DND-41 (cell line): ENCODE data around the gene PRLH.

Experiments used
- ATAC-seq: fragments of 200-7000 bp; cut with Tn5 transposase; 3 replicates; pipeline ENCODE4 v1.9.1; 2021; ENCODE audit warnings: low read depth; ENCODE audit not compliant: insufficient read depth
- DNase-seq: peaks from one replicate; pipeline ENCODE4 v3.0.0-alpha.2; 2020
- H2AFZ ChIP-seq: 2 replicates; pipeline ENCODE4 v1.6.0; 2012; ENCODE audit warnings: low read depth, low read length
- H3K27ac ChIP-seq: 2 replicates; pipeline ENCODE4 v1.5.1; 2012; ENCODE audit warnings: low read length, inconsistent platforms
- H3K27me3 ChIP-seq: fragments of 200-600 bp; sonication (generic); 2 replicates; pipeline ENCODE4 v1.6.0; 2012; ENCODE audit warnings: low read length, mild to moderate bottlenecking, inconsistent platforms; ENCODE audit not compliant: insufficient read depth, poor library complexity
- H3K36me3 ChIP-seq: 2 replicates; pipeline ENCODE4 v1.5.1; 2012; ENCODE audit warnings: low read length, inconsistent platforms; ENCODE audit not compliant: insufficient read depth
- H3K4me1 ChIP-seq: 2 replicates; pipeline ENCODE4 v1.5.1; 2012; ENCODE audit warnings: mild to moderate bottlenecking, low read length; ENCODE audit not compliant: insufficient read depth
- H3K4me2 ChIP-seq: 2 replicates; pipeline ENCODE4 v1.6.0; 2012; ENCODE audit warnings: mild to moderate bottlenecking, moderate library complexity, low read length, inconsistent platforms; ENCODE audit not compliant: insufficient read depth
- H3K4me3 ChIP-seq, 2 experiments: fragments of 200-600 bp in 1 of 2; shearing (Covaris generic) in 1 of 2; 2 replicates each; pipeline ENCODE4 v1.5.1; 2012 to 2016; ENCODE audit warnings: inconsistent platforms in 2 of 2, low read length in 2 of 2, mild to moderate bottlenecking in 2 of 2, low read depth in 1 of 2, moderate library complexity in 1 of 2
- H3K79me2 ChIP-seq: 2 replicates; pipeline ENCODE4 v1.6.0; 2012; ENCODE audit warnings: low read length, inconsistent platforms; ENCODE audit not compliant: insufficient read depth
- H3K9ac ChIP-seq: 2 replicates; pipeline ENCODE4 v1.6.0; 2012; ENCODE audit warnings: low read depth, mild to moderate bottlenecking, inconsistent platforms, low read length, moderate library complexity
- H3K9me3 ChIP-seq: 2 replicates; pipeline ENCODE4 v1.5.1; 2012; ENCODE audit warnings: low read length, moderate library complexity, mild to moderate bottlenecking, inconsistent platforms; ENCODE audit not compliant: insufficient read depth, severe bottlenecking
- H4K20me1 ChIP-seq: 2 replicates; pipeline ENCODE4 v1.6.0; 2012; ENCODE audit warnings: low read length; ENCODE audit not compliant: insufficient read depth
- CTCF ChIP-seq: IDR thresholded peaks from 2 replicates; pipeline ENCODE4 v1.5.1; 2012; ENCODE audit warnings: borderline replicate concordance, low read length, moderate library complexity, mild to moderate bottlenecking; ENCODE audit not compliant: poor library complexity, severe bottlenecking; ENCODE audit errors: extremely low read depth
- EZH2 ChIP-seq: IDR thresholded peaks from 3 replicates; pipeline ENCODE4 v1.6.1; 2012; ENCODE audit warnings: borderline replicate concordance, low read depth, mild to moderate bottlenecking, moderate library complexity, low read length, inconsistent platforms; ENCODE audit not compliant: severe bottlenecking

The PRLH gene

GRCh38 chr2:237547841-237548416 is 18.4 kb upstream of the PRLH start:
- ATAC-seq (no peak), DNase-seq (no peak)
- Histone ChIP-seq H3K27ac (no peak overlapping the region), H3K79me2 (no peaks in the 10 kb centered on the region), H3K9ac (no peak overlapping the region), H3K4me2 (no peak overlapping the region), H2AFZ (no peak overlapping the region), H4K20me1 (peaks cover 5% of the 10 kb centered on the region; the same call in 1 of the 2 replicates), H3K9me3 (no peaks in the 10 kb centered on the region), H3K4me1 (no peaks in the 10 kb centered on the region), H3K4me3 (no peak overlapping the region), H3K27me3 (peaks cover 3% of the 10 kb centered on the region), H3K36me3 (no peaks in the 10 kb centered on the region)
- no peak for TF ChIP-seq CTCF
- no peak for TF ChIP-seq EZH2

GRCh38 chr2:237549216-237549615 is 17.2 kb upstream of the PRLH start:
- Histone ChIP-seq H3K27me3 (peaks cover 3% of the 10 kb centered on the region), H3K36me3 (no peaks in the 10 kb centered on the region), H3K4me3 (no peak overlapping the region), H3K9ac (no peak overlapping the region), H4K20me1 (peaks cover 5% of the 10 kb centered on the region; the same call in 1 of the 2 replicates), H2AFZ (no peak overlapping the region), H3K4me1 (no peaks in the 10 kb centered on the region), H3K27ac (no peak overlapping the region), H3K4me2 (no peak overlapping the region), H3K9me3 (no peaks in the 10 kb centered on the region), H3K79me2 (no peaks in the 10 kb centered on the region)
- DNase-seq, result no peak
- no peak for TF ChIP-seq EZH2
- no peak for TF ChIP-seq CTCF
- no peak for ATAC-seq

- no peak overlapping the region for H3K4me3 ChIP-seq
- H3K27ac ChIP-seq, result no peak overlapping the region
- H3K36me3 ChIP-seq, result no peaks in the 10 kb centered on the region
- DNase-seq (no peak), ATAC-seq (no peak)
- no peak overlapping the region for H2AFZ ChIP-seq
- H3K4me2 ChIP-seq, result no peak overlapping the region
- H3K9ac ChIP-seq, result no peak overlapping the region
- H3K4me1 ChIP-seq, result no peaks in the 10 kb centered on the region
- H3K27me3 ChIP-seq, result peaks cover 3% of the 10 kb centered on the region
- H3K79me2 ChIP-seq, result no peaks in the 10 kb centered on the region
- H4K20me1 ChIP-seq, result peaks cover 5% of the 10 kb centered on the region; the same call in 1 of the 2 replicates
- H3K9me3 ChIP-seq, result no peaks in the 10 kb centered on the region
- TF ChIP-seq EZH2 (no peak), CTCF (no peak)
Measured at GRCh38 chr2:237549643-237550415, 16.5 kb upstream of the PRLH start.
